Effector memory CD8-positive, alpha-beta T cell (primary cell): ENCODE measurements around the gene MBD3.
A peak's percentile ranks its signal among the peaks of the same experiment; 100 is the strongest.

Experiments
- ATAC-seq: fragments of 150-1000 bp; cut with Tn5 transposase; replicated peaks from 2 replicates; pipeline ENCODE4 v1.10.0; 2021; ENCODE audit warnings: mild to moderate bottlenecking, moderate library complexity
- DNase-seq, 3 experiments: peaks; one replicate each; pipeline ENCODE4 v3.0.0; 2021
- H3K27ac Mint-ChIP-seq, 2 donors: one replicate each; pipeline ENCODE4 v1.8.0; 2022; ENCODE audit warnings: mild to moderate bottlenecking in 2 of 2, mixed read lengths in 2 of 2, moderate library complexity in 2 of 2
- H3K27me3 Mint-ChIP-seq, 2 donors: one replicate each; pipeline ENCODE4 v1.8.0; 2022; ENCODE audit warnings: mixed read lengths in 2 of 2
- H3K36me3 Mint-ChIP-seq: one replicate; pipeline ENCODE4 v1.8.0; 2022; ENCODE audit warnings: mild to moderate bottlenecking, moderate library complexity, mixed read lengths; ENCODE audit not compliant: insufficient read depth
- H3K4me1 Mint-ChIP-seq, 2 donors: one replicate each; pipeline ENCODE4 v1.8.0; 2022; ENCODE audit warnings: low read depth in 2 of 2, mixed read lengths in 2 of 2
- H3K4me3 Mint-ChIP-seq, 2 donors: one replicate each; pipeline ENCODE4 v1.8.0; 2022; ENCODE audit warnings: mild to moderate bottlenecking in 2 of 2, mixed read lengths in 2 of 2, moderate library complexity in 2 of 2
- H3K9me3 Mint-ChIP-seq, 2 donors: one replicate each; pipeline ENCODE4 v1.8.0; 2022; ENCODE audit warnings: mixed read lengths in 2 of 2

Gene MBD3

GRCh38 chr19:1602091-1602707, 9.5 kb upstream of the MBD3 start:
- DNase-seq: no peak
- H3K36me3 Mint-ChIP-seq: peaks cover 45% of the 10 kb centered on the region
- no peaks in the 10 kb centered on the region for H3K9me3 Mint-ChIP-seq
- H3K27ac Mint-ChIP-seq: no peak overlapping the region
- no peaks in the 10 kb centered on the region for H3K27me3 Mint-ChIP-seq
- ATAC-seq: no peak
- H3K4me1 Mint-ChIP-seq: peaks cover 19 to 21% of the 10 kb centered on the region in 2 donors
- H3K4me3 Mint-ChIP-seq: no peak overlapping the region

GRCh38 chr19:1601613-1602064, 9.0 kb upstream of the MBD3 start:
- Mint-ChIP-seq H3K36me3 (peaks cover 49% of the 10 kb centered on the region), H3K27me3 (no peaks in the 10 kb centered on the region), H3K27ac (no peak overlapping the region), H3K9me3 (no peaks in the 10 kb centered on the region), H3K4me3 (no peak overlapping the region), H3K4me1 (peaks cover 19 to 21% of the 10 kb centered on the region in 2 donors)
- DNase-seq: no peak
- no peak for ATAC-seq

GRCh38 chr19:1599460-1599846, 6.8 kb upstream of the MBD3 start:
- ATAC-seq: no peak
- no peaks in the 10 kb centered on the region for H3K27me3 Mint-ChIP-seq
- DNase-seq: no peak
- peaks cover 35% of the 10 kb centered on the region for H3K36me3 Mint-ChIP-seq
- no peak overlapping the region for H3K27ac Mint-ChIP-seq
- H3K4me3 Mint-ChIP-seq: no peak overlapping the region
- H3K9me3 Mint-ChIP-seq: no peaks in the 10 kb centered on the region
- H3K4me1 Mint-ChIP-seq: peaks cover 7 to 9% of the 10 kb centered on the region in 2 donors

GRCh38 chr19:1598777-1599459, 6.3 kb upstream of the MBD3 start:
- Mint-ChIP-seq H3K36me3 (peaks cover 33% of the 10 kb centered on the region), H3K27ac (no peak overlapping the region), H3K4me3 (no peak overlapping the region), H3K9me3 (no peaks in the 10 kb centered on the region), H3K4me1 (peaks cover 6 to 7% of the 10 kb centered on the region in 2 donors), H3K27me3 (no peaks in the 10 kb centered on the region)
- DNase-seq (no peak), ATAC-seq (no peak)

- H3K4me3 Mint-ChIP-seq: peak overlapping the region; percentile 89 to 91
- H3K9me3 Mint-ChIP-seq: no peaks in the 10 kb centered on the region
- ATAC-seq (no peak), DNase-seq (no peak)
- H3K27me3 Mint-ChIP-seq: no peaks in the 10 kb centered on the region
- peaks cover 9 to 14% of the 10 kb centered on the region in 2 donors for H3K4me1 Mint-ChIP-seq
- peak overlapping the region; percentile 87 to 95 for H3K27ac Mint-ChIP-seq
- H3K36me3 Mint-ChIP-seq: peaks cover 33% of the 10 kb centered on the region
These were observed 772 bp upstream of the MBD3 start for GRCh38 chr19:1593501-1593772.

GRCh38 chr19:1592024-1592754, 476 bp downstream of the MBD3 start:
- Mint-ChIP-seq H3K36me3 (peaks cover 21% of the 10 kb centered on the region), H3K9me3 (no peaks in the 10 kb centered on the region), H3K27me3 (no peaks in the 10 kb centered on the region), H3K4me1 (peaks cover 9 to 14% of the 10 kb centered on the region in 2 donors), H3K4me3 (peak overlapping the region; percentile 89 to 91), H3K27ac (peak overlapping the region; percentile 65 to 92)
- DNase-seq: peak; percentile 73 to 78 (median 77)
- peak; percentile 84 for ATAC-seq

- H3K4me1 Mint-ChIP-seq: peaks cover 9 to 14% of the 10 kb centered on the region in 2 donors
- peak overlapping the region; percentile 65 to 92 for H3K27ac Mint-ChIP-seq
- H3K4me3 Mint-ChIP-seq: peak overlapping the region; percentile 89 to 91
- H3K36me3 Mint-ChIP-seq: peaks cover 16% of the 10 kb centered on the region
- no peak for DNase-seq
- H3K9me3 Mint-ChIP-seq: no peaks in the 10 kb centered on the region
- no peaks in the 10 kb centered on the region for H3K27me3 Mint-ChIP-seq
- no peak for ATAC-seq
These were observed 1.1 kb downstream of the MBD3 start for GRCh38 chr19:1591421-1592023.

GRCh38 chr19:1590641-1591397, 1.8 kb downstream of the MBD3 start:
- Mint-ChIP-seq H3K36me3 (peaks cover 16% of the 10 kb centered on the region), H3K27me3 (no peaks in the 10 kb centered on the region), H3K4me3 (peak overlapping the region; percentile 89 to 91), H3K9me3 (no peaks in the 10 kb centered on the region), H3K27ac (peak overlapping the region; percentile 65 to 92), H3K4me1 (peaks cover 9 to 17% of the 10 kb centered on the region in 2 donors)
- DNase-seq: no peak
- ATAC-seq: no peak

GRCh38 chr19:1587872-1588271, 4.8 kb downstream of the MBD3 start:
- Mint-ChIP-seq H3K9me3 (no peaks in the 10 kb centered on the region), H3K4me1 (peaks cover 9 to 17% of the 10 kb centered on the region in 2 donors), H3K4me3 (no peak overlapping the region), H3K36me3 (peaks cover 14% of the 10 kb centered on the region), H3K27me3 (no peaks in the 10 kb centered on the region), H3K27ac (no peak overlapping the region)
- no peak for ATAC-seq
- DNase-seq: no peak

GRCh38 chr19:1585243-1585580, 7.5 kb downstream of the MBD3 start:
- ATAC-seq (no peak), DNase-seq (no peak)
- Mint-ChIP-seq H3K9me3 (no peaks in the 10 kb centered on the region), H3K4me3 (no peak overlapping the region), H3K27me3 (no peaks in the 10 kb centered on the region), H3K4me1 (peaks cover 0 to 9% of the 10 kb centered on the region in 2 donors), H3K36me3 (peaks cover 16% of the 10 kb centered on the region), H3K27ac (peak overlapping the region; percentile 16 to 57)

- Mint-ChIP-seq H3K4me1 (peaks cover 0 to 8% of the 10 kb centered on the region in 2 donors), H3K36me3 (peaks cover 21% of the 10 kb centered on the region), H3K27ac (no peak overlapping the region), H3K27me3 (no peaks in the 10 kb centered on the region), H3K4me3 (no peak overlapping the region), H3K9me3 (no peaks in the 10 kb centered on the region)
- DNase-seq: no peak
- no peak for ATAC-seq
These were observed 8.0 kb downstream of the MBD3 start for GRCh38 chr19:1584500-1585242.

GRCh38 chr19:1582201-1582600, 10.5 kb downstream of the MBD3 start:
- no peak for ATAC-seq
- H3K27ac Mint-ChIP-seq: no peak overlapping the region
- no peak overlapping the region for H3K4me3 Mint-ChIP-seq
- no peaks in the 10 kb centered on the region for H3K27me3 Mint-ChIP-seq
- no peaks in the 10 kb centered on the region for H3K9me3 Mint-ChIP-seq
- no peak for DNase-seq
- peaks cover 0 to 7% of the 10 kb centered on the region in 2 donors for H3K4me1 Mint-ChIP-seq
- H3K36me3 Mint-ChIP-seq: peaks cover 25% of the 10 kb centered on the region
